Cardiac muscle cell (in vitro differentiated cells and primary cell): ENCODE measurements around the gene ZNF839. TPM values are rescaled to one million over a fixed set of nuclear protein-coding genes. Genes with fewer than 3 reads are reported as not detected.

ENCODE experiments used
- DNase-seq, 2 donors: peaks; one replicate each; pipeline versions ENCODE4 v3.0.0 to v3.0.0-alpha.2; 2010 to 2017; ENCODE audit warnings: low read depth in 1 of 2, low spot score in 1 of 2
- H3K27ac ChIP-seq: fragments of 200-600 bp; sonication (generic); 2 replicates; pipeline ENCODE4 v1.5.1; 2016
- H3K27me3 ChIP-seq: fragments of 200-600 bp; sonication (generic); 2 replicates; pipeline ENCODE4 v1.6.0; 2016; ENCODE audit warnings: control low read depth
- H3K36me3 ChIP-seq: fragments of 200-600 bp; sonication (generic); 2 replicates; pipeline ENCODE4 v1.5.1; 2016; ENCODE audit warnings: control low read depth
- H3K4me1 ChIP-seq: fragments of 200-600 bp; sonication (generic); 2 replicates; pipeline ENCODE4 v1.8.1; 2017; ENCODE audit warnings: low read depth, mild to moderate bottlenecking, mixed run types
- H3K4me3 ChIP-seq: fragments of 200-600 bp; sonication (generic); 2 replicates; pipeline ENCODE4 v1.5.1; 2016; ENCODE audit warnings: mild to moderate bottlenecking
- H3K9me3 ChIP-seq: fragments of 200-600 bp; sonication (generic); 2 replicates; pipeline ENCODE4 v1.5.1; 2017; ENCODE audit warnings: low read depth, mild to moderate bottlenecking, control low read depth
- polyA plus RNA-seq: library from polyadenylated mRNA; unstranded; fragments of >200 nt; fragmentation: Nextera tagmentation; extraction: Ambion mirVana; gene quantifications from 2 replicates; pipeline ENCODE4 v1.2.1, GENCODE V29; 2016
- total RNA-seq: library from RNA; depleted of rRNA; stranded (reverse); fragments of >200 nt; gene quantifications from 2 replicates; pipeline ENCODE4 v1.2.3, GENCODE V29; 2016
- TF ChIP-seq, protein P1 (sequence below): IDR thresholded peaks from 2 replicates; pipeline ENCODE4 v1.5.1; 2012; ENCODE audit warnings: low read depth, mild to moderate bottlenecking, low read length

Gene ZNF839
- total and polyA plus RNA-seq, 2 experiments from 2014 or later = 16.1 to 16.9 TPM

GRCh38 chr14:102390064-102390855 is 70.7 kb downstream of the ZNF839 start:
- Histone ChIP-seq H3K27me3 (no peaks in the 10 kb centered on the region), H3K27ac (no peak overlapping the region), H3K36me3 (no peaks in the 10 kb centered on the region), H3K9me3 (no peaks in the 10 kb centered on the region), H3K4me1 (no peaks in the 10 kb centered on the region), H3K4me3 (no peak overlapping the region)
- TF ChIP-seq, protein P1, sequence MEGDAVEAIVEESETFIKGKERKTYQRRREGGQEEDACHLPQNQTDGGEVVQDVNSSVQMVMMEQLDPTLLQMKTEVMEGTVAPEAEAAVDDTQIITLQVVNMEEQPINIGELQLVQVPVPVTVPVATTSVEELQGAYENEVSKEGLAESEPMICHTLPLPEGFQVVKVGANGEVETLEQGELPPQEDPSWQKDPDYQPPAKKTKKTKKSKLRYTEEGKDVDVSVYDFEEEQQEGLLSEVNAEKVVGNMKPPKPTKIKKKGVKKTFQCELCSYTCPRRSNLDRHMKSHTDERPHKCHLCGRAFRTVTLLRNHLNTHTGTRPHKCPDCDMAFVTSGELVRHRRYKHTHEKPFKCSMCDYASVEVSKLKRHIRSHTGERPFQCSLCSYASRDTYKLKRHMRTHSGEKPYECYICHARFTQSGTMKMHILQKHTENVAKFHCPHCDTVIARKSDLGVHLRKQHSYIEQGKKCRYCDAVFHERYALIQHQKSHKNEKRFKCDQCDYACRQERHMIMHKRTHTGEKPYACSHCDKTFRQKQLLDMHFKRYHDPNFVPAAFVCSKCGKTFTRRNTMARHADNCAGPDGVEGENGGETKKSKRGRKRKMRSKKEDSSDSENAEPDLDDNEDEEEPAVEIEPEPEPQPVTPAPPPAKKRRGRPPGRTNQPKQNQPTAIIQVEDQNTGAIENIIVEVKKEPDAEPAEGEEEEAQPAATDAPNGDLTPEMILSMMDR = no peak
- peak in 1 of 2 donors; percentile 63 for DNase-seq

Other genes starting within 250 kb of the ZNF839 start
- 142 and 269 TPM in 2 replicates for gene HSP90AA1, start 232.7 kb upstream of the ZNF839 start, total RNA-seq
- 598 and 1,021 TPM in 2 replicates for gene HSP90AA1, start 232.7 kb upstream of the ZNF839 start, polyA plus RNA-seq
- gene WDR20, start 179.8 kb upstream of the ZNF839 start, total RNA-seq = 20.5 and 24.0 TPM in 2 replicates
- 25.6 and 27.0 TPM in 2 replicates for gene WDR20, start 179.8 kb upstream of the ZNF839 start, polyA plus RNA-seq
- 29.7 and 31.7 TPM in 2 replicates for gene MOK, start 14.6 kb upstream of the ZNF839 start, total RNA-seq
- 19.2 and 28.1 TPM in 2 replicates for gene MOK, start 14.6 kb upstream of the ZNF839 start, polyA plus RNA-seq
- 46.0 and 49.1 TPM in 2 replicates for gene CINP, start 43.1 kb downstream of the ZNF839 start, total RNA-seq
- gene CINP, start 43.1 kb downstream of the ZNF839 start, polyA plus RNA-seq = 45.4 and 53.9 TPM in 2 replicates
- gene TECPR2, start 43.2 kb downstream of the ZNF839 start, total RNA-seq = 37.4 and 53.6 TPM in 2 replicates
- 9.2 and 15.9 TPM in 2 replicates for gene TECPR2, start 43.2 kb downstream of the ZNF839 start, polyA plus RNA-seq
- 78.9 and 99.9 TPM in 2 replicates for gene ANKRD9, start 190.0 kb downstream of the ZNF839 start, total RNA-seq
- 93.1 and 101 TPM in 2 replicates for gene ANKRD9, start 190.0 kb downstream of the ZNF839 start, polyA plus RNA-seq